ENCODE measurements around the gene RNF214.
"Not testable (repeated sequence)": the region's sequence is repeated elsewhere in the genome, so short reads cannot be mapped to it uniquely, and the experiment has no call there.

RNF214 gene
- 20.8 to 24.3 reads per million in 2 donors for total RNA-seq

- peak; percentile 67 for DNase-seq
Measured at GRCh38 chr11:117232092-117232878, at the start of gene RNF214. RNF214 (plus strand) TSS chr11:117232671; CDS start chr11:117234273, 1,602 bp downstream.

GRCh38 chr11:117183178-117183577, 49.3 kb upstream of the RNF214 start:
- DNase-seq: not testable (repeated sequence)

DNA sequence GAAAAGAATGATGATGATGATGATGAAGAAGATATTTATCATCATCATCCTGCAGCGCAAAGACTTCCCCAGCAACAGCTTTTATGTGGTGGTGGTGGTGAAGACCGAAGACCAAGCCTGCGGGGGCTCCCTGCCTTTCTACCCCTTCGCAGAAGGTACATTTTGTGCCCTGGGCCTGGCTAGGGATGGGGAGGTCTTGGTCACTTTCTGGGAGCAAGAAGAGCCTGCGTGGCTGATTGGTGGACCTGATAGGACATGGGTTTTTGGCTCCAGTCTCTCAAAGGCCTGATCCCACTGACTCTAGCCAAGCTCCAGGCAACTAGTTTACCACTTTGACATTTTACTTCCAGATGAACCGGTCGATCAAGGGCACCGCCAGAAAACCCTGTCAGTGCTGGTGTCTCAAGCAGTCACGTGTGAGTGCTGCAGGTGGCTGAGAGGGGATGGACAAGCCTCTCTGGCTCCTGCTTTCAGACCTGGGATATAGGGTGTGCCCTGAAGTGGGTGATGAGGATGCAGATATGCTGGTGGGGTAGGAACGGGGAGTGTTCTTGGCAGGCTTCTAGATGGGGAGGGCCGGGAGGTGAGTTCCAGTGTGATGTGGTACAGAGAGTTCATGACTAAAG, 48.6 kb upstream of the RNF214 start:
- DNase-seq: no peak

DNA sequence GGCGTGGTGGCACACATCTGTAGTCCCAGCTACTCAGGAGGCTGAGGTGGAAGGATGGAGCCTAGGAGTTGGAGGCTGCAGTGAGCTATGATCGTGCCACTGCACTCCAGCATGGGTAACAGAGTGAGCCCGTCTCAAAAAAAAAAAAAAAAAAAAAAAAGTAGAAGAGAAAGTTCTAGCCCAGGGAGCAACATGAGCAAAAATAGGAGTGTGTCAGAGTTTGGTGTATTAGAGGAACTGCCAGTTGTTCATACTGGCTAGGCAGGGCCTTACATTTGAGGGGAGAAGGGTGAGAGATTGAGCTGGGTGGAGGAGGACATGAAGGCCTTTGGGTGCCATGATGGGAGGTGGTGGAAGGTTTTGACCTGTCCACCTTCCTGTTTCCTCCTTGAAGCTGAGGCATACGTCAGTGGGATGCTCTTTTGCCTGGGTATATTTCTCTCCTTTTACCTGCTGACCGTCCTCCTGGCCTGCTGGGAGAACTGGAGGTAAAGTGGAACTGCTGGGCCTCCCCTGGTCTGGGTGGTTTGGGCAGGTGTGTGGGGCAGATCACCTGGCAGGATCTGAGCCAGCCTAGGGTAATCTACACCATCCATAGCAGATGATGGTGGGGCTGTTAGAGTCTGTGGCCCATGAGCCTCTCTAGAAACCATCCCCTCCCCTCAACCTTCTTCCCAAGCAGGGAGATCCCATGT, 46.6 kb upstream of the RNF214 start:
- no peak for DNase-seq

- no peak for DNase-seq
Measured at GRCh38 chr11:117186431-117186761, 46.1 kb upstream of the RNF214 start.

DNA sequence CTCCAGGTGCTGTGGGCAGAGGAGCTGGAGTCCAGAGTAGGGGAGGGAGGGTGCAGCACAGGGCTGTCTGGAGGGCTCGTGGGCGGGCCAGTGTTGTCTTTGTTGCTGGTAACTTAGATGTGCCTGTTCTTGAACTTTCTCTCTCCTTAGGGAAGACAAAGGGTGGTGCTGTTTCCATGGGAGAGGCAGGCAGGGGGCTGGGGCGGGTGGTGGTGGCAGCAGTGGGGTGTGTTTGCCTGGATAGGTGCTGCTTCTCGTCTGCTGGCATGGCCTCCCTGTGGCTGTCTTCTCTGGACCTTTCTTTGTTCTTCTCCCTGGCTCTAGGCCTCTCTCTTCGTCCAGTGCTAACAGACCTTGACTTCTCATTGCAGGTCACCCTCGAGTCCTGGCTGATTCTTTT, 45.5 kb upstream of the RNF214 start:
- no peak for DNase-seq

DNA sequence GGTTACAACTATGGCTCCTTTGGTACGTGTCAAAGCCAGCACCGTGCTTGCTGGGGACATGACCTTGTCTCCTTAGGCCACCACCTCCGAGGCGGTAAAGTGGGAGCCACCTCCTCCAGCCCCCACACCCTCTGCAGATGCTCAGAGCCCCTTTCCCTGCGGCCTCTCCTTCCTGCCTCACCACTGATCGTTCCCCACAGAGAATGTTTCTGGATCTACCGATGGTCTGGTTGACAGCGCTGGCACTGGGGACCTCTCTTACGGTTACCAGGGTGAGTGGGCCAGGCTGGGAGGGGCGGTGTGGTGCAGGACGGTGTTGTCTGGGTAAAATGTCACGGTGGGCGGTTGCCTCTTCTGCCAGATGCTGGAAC, 45.1 kb upstream of the RNF214 start:
- no peak for DNase-seq

DNA sequence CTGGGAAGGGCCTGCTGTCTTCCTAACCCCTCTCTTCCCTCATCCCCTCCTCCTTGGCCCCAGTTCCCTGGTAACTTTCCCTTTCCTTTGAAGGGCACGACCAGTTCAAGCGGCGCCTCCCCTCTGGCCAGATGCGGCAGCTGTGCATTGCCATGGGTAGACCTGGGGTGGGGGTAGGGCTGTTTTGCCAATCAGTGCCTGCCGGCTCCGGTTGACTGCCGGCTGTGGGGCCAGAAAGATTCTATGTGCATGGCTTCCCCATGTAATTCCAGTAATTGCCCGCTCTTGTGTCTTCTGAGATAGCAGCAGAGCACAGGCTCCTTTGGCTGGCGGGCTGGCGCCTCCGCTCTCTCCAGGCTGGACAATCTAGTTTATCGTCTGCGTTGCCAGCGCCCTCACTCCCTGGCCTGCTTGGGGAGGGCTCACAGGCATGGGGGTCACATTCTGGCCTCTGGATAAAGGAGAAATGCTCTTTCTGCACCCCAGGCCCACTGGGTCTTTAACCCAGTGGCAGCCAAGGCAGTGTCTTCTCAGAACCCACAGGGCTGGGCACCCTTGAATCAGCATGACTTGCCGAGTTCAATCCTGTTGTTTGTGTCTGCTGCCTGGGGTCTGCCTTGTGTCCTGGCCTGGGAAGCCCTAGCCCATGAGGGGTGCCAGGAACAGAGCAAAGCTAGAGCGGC, 44.5 kb upstream of the RNF214 start:
- no peak for DNase-seq

DNA sequence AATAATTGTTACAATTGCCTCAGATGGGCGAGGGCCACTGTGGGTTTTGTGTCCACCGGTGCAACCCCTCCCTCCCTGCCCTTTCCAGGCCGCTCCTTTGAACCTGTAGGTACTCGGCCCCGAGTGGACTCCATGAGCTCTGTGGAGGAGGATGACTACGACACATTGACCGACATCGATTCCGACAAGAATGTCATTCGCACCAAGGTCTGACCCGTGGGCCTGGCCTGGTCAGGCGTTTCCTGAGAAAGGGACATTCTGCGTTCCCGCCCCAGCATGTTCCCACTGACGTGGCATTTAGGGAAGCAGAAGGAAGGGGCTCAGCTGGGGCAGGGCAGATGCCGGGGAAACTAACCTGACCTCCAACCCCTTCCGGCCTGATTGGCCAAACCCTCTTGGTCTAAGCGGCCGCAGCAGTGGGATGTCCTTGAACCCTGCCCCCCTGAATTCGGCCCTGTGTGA, 43.8 kb upstream of the RNF214 start:
- no peak for DNase-seq

GRCh38 chr11:117189191-117189940, 43.1 kb upstream of the RNF214 start:
- DNase-seq: no peak

GRCh38 chr11:117189941-117190544, 42.4 kb upstream of the RNF214 start:
- DNase-seq: no peak

GRCh38 chr11:117191680-117192400, 40.6 kb upstream of the RNF214 start:
- DNase-seq: no peak

- no peak for DNase-seq
Measured at GRCh38 chr11:117192401-117192875, 40.0 kb upstream of the RNF214 start.

DNA sequence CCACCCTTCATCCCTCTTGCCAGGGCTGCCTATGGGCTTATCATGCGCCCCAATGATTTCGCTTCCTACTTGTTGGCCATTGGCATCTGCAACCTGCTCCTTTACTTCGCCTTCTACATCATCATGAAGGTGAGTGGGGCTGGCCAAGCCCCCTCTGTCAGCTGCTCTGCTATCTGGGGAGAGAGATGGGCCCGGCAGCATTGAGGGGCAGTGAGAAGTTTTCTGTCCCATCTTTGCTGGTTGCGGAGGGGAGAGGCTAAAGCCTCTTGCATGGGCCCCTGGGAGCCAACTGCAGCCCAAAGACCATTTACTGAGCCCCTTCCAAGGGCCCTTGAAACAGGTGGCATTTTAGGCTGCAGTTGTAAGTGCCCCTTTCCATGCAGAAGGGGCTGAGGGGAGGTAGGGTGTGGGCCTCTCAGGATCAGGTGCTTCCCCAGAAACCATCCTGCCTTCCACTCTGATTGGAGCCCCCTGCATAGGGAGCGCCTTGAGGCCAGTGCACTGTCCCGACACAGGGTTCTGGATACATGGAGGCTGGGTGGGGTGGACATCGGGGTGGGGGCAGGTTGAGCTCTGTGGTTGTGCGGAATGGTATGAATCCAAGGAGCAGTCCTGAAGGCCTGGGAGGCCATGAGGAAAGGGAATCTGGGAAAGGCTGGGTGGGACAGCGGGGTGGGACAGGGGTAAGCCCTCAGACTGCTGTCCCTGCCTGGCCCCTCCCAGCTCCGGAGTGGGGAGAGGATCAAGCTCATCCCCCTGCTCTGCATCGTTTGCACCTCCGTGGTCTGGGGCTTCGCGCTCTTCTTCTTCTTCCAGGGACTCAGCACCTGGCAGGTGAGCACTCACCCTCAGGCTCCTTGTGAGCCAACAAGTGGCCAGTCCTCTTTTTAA, 39.1 kb upstream of the RNF214 start:
- no peak for DNase-seq

- no peak for DNase-seq
Measured at GRCh38 chr11:117194267-117194666, 38.2 kb upstream of the RNF214 start.

- DNase-seq: no peak
Measured at GRCh38 chr11:117195258-117195657, 37.2 kb upstream of the RNF214 start.

DNA sequence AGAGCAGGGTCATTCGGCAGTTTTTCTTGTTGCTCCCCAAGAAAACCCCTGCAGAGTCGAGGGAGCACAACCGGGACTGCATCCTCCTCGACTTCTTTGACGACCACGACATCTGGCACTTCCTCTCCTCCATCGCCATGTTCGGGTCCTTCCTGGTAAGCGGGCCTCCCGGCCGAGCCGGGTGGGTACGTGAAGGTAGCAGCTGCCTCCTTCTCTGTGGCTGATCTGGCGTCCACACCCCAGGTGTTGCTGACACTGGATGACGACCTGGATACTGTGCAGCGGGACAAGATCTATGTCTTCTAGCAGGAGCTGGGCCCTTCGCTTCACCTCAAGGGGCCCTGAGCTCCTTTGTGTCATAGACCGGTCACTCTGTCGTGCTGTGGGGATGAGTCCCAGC, 36.7 kb upstream of the RNF214 start:
- DNase-seq: no peak

GRCh38 chr11:117197006-117197405, 35.5 kb upstream of the RNF214 start:
- no peak for DNase-seq

- DNase-seq: no peak
Measured at GRCh38 chr11:117197516-117198456, 34.7 kb upstream of the RNF214 start.
